Pancreas (tissue), 10 donors: ENCODE data around the gene PKNOX2. TPM values are rescaled to one million over a fixed set of nuclear protein-coding genes. Genes with fewer than 3 reads are reported as not detected.

Source experiments
- ATAC-seq, 4 donors: fragments of 200-7000 bp; cut with Tn5 transposase; one replicate each; pipeline versions ENCODE4 v1.8.0 to v1.9.1; 2020; ENCODE audit warnings: mild to moderate bottlenecking in 4 of 4, moderate library complexity in 4 of 4
- DNase-seq, 6 donors: peaks; one replicate each; pipeline ENCODE4 v3.0.0-alpha.2; 2020
- FAIRE-seq: peaks from 2 replicates; lab custom pipeline; 2012; peaks lifted over from hg19 to GRCh38; lab: Jason Lieb, UNC
- H3K27ac ChIP-seq, 4 donors: fragments of 200-600 bp; sonication (generic); 1 replicate in 3 of 4; 2 replicates in 1 of 4; pipeline versions ENCODE4 v1.5.0 to v1.8.0; 2020
- H3K27me3 ChIP-seq, 4 donors: fragments of 200-600 bp; one replicate each; pipeline ENCODE4 v1.8.0; 2021
- H3K36me3 ChIP-seq, 3 donors: fragments of 200-600 bp; sonication (generic) in 1 of 3; one replicate each; pipeline versions ENCODE4 v1.5.0 to v1.8.0; 2020 to 2021
- H3K4me1 ChIP-seq, 3 donors: fragments of 200-600 bp; one replicate each; pipeline ENCODE4 v1.8.0; 2021
- H3K4me3 ChIP-seq, 4 donors: fragments of 200-600 bp; sonication (generic) in 2 of 4; one replicate each; pipeline versions ENCODE4 v1.5.0 to v1.8.0; 2020 to 2021
- H3K9me3 ChIP-seq, 4 donors: fragments of 200-600 bp; one replicate each; pipeline ENCODE4 v1.8.0; 2021
- WGBS, 2 donors: extraction: QIAGEN DNeasy Blood & Tissue Kit; methylation state at CpG; one replicate each; pipeline ENCODE4 v1.1.7; 2013; 5-methylcytosine and 5-hydroxymethylcytosine counted together
- intact Hi-C, 3 donors: fragments of 100-400 bp; cut with DNase I; formaldehyde crosslinking; loops; one replicate each; pipeline versions ENCODE4 v1.11.1 to v1.14.2; 2022
- polyA plus RNA-seq, 2 donors: library from polyadenylated mRNA; stranded (reverse); fragments of 200-250 nt; gene quantifications; one replicate each; pipeline ENCODE4 v1.2.3, GENCODE V29; 2013
- total RNA-seq, 6 donors: library from RNA; stranded (reverse); fragmentation: NEBNext Ultra II Directional in 4 of 6; extraction: Animal tissue kit (Norgen Biotek cat#: 25700) in 4 of 6; gene quantifications; one replicate each; pipeline versions ENCODE4 v1.2.1 to v1.2.4, GENCODE V29; 2021 to 2023
- TF ChIP-seq, protein P1 (sequence below), 4 donors: fragments of 200-600 bp; sonication (generic) in 3 of 4; IDR thresholded peaks; one replicate each; pipeline versions ENCODE4 v1.5.0 to v1.8.0; 2021; ENCODE audit warnings: antibody characterized with exemption in 4 of 4
- donor health status: healthy with polysubstance abuse.
- donor health status: DM: no; HTN: no; CAD: no; lungs with moderate emphysema.
- donor health status: DM: no; HTN: no; CAD: no.
- donor health status: control.
- donor health status: control.
- donor health status: Bipolar disorder and iron deficiency.
- donor health status: DM: yes; HTN: yes; CAD: no.
- donor health status: DM: no; HTN: no; CAD: no.
- donor health status: DM: no; HTN: no; CAD: no.
- donor health status: DM: yes; HTN: yes; CAD: no.

The PKNOX2 gene
- total and polyA plus RNA-seq, 8 donors = 3.4 to 8.1 (median 5.8) TPM

DNA sequence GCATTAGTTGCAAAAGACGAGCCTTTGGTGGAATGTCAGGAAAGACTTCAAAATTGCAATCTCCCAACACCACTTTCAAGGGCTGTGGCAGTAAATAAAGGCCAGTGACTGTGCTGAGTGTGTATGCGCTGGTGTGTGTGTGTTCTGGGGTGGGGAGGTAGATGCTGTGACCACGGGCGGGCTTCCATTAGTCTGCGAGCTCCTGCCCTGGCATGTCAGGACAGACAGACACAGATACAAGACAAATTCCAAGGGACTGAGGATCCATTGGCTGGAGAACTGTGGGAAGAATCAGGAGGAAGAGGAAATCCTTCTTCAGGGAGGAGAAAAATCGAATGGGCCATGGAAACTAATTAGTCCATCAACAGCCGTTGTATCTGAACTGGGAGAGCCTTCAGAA, 248.0 kb downstream of the PKNOX2 start:
- intact Hi-C loops = no loop called here
- no peak for FAIRE-seq
- Histone ChIP-seq H3K27ac (no peak overlapping the region), H3K4me1 (no peaks in the 10 kb centered on the region), H3K4me3 (no peak overlapping the region), H3K9me3 (no peaks in the 10 kb centered on the region), H3K27me3 (no peaks in the 10 kb centered on the region), H3K36me3 (no peaks in the 10 kb centered on the region)
- no peak for ATAC-seq
- 83 to 84% methylated on average over 7 of the region's 7 CpGs for WGBS, 2 donors
- DNase-seq = peak in 1 of 6 donors; percentile 21
- TF ChIP-seq, protein P1, sequence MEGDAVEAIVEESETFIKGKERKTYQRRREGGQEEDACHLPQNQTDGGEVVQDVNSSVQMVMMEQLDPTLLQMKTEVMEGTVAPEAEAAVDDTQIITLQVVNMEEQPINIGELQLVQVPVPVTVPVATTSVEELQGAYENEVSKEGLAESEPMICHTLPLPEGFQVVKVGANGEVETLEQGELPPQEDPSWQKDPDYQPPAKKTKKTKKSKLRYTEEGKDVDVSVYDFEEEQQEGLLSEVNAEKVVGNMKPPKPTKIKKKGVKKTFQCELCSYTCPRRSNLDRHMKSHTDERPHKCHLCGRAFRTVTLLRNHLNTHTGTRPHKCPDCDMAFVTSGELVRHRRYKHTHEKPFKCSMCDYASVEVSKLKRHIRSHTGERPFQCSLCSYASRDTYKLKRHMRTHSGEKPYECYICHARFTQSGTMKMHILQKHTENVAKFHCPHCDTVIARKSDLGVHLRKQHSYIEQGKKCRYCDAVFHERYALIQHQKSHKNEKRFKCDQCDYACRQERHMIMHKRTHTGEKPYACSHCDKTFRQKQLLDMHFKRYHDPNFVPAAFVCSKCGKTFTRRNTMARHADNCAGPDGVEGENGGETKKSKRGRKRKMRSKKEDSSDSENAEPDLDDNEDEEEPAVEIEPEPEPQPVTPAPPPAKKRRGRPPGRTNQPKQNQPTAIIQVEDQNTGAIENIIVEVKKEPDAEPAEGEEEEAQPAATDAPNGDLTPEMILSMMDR (IDR thresholded peaks at IDR 0.05) = no peak

DNA sequence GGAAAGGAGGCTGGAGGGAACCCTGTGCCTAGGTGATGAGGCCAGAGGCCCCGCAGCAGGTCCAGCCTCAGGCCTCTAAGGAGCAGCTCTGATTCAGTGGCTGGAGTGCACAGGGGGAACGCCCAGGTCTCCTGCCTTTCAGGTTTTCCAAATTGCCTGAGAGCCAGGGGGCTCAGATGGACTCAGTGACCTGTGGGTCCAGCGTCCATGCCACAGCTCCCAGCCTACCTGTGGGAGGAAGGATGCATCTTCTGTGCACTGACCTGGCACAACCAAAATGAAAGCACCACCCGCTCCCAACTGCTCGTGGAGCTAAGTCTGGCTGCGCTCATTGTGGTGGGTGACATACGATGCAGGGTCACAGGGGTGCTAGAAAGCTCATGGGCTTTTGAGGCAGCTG, 248.7 kb downstream of the PKNOX2 start:
- no peak for ATAC-seq
- H3K27ac ChIP-seq = no peak overlapping the region
- H3K36me3 ChIP-seq = no peaks in the 10 kb centered on the region
- H3K9me3 ChIP-seq = no peaks in the 10 kb centered on the region
- TF ChIP-seq, protein P1 (IDR thresholded peaks at IDR 0.05) = no peak
- no peak for FAIRE-seq
- H3K27me3 ChIP-seq = no peaks in the 10 kb centered on the region
- peak in 1 of 6 donors; percentile 21 for DNase-seq
- no peaks in the 10 kb centered on the region for H3K4me1 ChIP-seq
- 69 to 85% methylated on average over 7 of the region's 7 CpGs for WGBS, 2 donors
- intact Hi-C loops = no loop called here
- H3K4me3 ChIP-seq = no peak overlapping the region

DNA sequence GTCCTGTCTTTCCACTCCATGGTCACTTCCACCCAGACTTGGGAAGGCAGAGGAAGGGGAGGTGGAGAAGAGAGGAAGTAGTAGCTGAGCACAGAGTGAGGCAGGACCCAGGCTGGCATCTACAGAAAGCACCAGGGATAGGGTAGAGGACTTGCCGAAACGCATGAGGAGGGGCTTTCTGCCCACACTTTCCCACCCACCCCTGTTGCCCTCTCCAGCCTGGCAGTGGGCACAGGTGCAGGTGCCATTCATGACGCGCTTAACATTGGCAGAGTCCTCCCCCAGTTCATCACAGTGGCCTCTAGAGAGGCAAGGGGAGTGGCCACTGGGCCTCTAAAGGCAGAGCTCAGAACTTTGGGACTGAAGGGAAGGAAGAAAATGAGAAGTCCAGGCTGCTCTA, 249.6 kb downstream of the PKNOX2 start:
- FAIRE-seq = no peak
- Histone ChIP-seq H3K27me3 (no peaks in the 10 kb centered on the region), H3K9me3 (no peaks in the 10 kb centered on the region), H3K4me1 (no peaks in the 10 kb centered on the region), H3K27ac (no peak overlapping the region), H3K4me3 (no peak overlapping the region), H3K36me3 (no peaks in the 10 kb centered on the region)
- DNase-seq = no peak
- intact Hi-C loops = no loop called here
- 90 to 93% methylated on average over 4 of the region's 4 CpGs for WGBS, 2 donors
- TF ChIP-seq, protein P1 (IDR thresholded peaks at IDR 0.05) = no peak
- ATAC-seq = no peak

DNA sequence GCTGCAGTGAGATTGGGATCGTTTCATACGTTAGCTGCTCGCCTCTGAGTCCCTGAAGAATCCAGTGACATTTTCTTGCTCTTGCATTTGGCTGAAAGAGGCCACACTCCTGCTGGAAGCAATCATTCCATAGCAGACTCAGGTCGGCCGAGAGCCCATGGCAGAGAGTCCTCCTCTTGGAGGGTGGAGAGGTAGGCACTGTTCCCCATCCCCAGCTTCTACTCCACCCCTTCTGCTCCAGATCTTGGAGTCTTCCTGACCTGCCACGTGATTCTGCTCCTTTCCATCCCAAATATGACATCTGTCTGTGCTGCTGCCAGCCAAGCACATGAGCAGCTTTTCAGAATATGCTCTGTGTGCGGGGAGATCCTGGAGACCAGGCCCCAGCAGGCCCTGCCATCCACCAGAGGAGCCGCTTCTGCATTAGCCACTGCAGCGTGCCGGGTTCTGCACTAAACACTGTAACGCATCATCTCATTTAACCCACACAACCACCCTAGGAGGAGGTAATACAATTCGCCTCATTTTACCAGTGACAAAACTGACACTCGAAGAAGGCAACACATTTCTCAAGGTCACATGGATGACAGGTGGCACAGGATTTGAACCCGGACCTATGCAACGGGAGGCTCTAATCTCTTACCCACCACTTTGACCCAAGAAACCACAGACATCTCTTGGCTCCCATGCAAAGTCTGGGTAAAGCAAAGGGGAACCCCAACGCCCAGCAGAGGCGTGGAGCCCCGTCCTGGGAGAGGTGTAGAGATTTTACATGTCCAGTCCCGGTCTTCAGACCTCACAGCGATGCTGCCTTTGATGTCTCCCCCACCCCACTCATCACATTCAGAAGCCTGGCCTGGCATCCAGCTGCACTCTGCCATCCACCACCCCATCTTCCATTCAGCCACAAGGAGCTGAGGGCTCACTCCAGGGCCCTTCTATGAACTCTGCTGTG, 252.7 kb downstream of the PKNOX2 start:
- Histone ChIP-seq H3K27me3 (no peaks in the 10 kb centered on the region), H3K9me3 (no peaks in the 10 kb centered on the region), H3K4me1 (no peaks in the 10 kb centered on the region), H3K4me3 (no peak overlapping the region), H3K27ac (no peak overlapping the region), H3K36me3 (no peaks in the 10 kb centered on the region)
- no peak for FAIRE-seq
- TF ChIP-seq, protein P1 (IDR thresholded peaks at IDR 0.05) = no peak
- ATAC-seq = no peak
- DNase-seq = no peak
- intact Hi-C loops = no loop called here
- WGBS, 2 donors = 78 to 81% methylated on average over 20 of the region's 20 CpGs

DNA sequence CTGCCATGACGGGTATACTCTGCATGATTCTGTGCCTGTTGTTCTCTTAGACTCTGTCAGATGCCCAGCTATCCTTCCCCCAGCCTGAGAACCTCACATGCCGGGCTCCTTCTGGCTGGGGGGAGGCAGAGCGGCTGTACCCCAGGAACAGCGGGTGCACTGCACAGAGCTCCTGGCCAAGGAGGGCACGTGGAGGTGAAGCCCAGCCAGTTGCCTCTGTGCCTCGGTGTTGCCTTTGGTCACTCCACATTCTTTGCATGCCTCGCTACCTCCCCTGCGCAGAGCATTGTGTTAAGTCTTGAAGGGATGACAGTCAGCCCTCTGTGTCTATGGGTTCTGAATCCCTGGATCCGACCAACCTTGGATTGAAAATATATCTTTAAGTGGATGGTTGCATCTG, 253.8 kb downstream of the PKNOX2 start:
- H3K27me3 ChIP-seq = no peaks in the 10 kb centered on the region
- H3K27ac ChIP-seq = no peak overlapping the region
- TF ChIP-seq, protein P1 (IDR thresholded peaks at IDR 0.05) = no peak
- H3K36me3 ChIP-seq = no peaks in the 10 kb centered on the region
- WGBS, 2 donors = 79% methylated on average over 9 of the region's 9 CpGs
- DNase-seq = no peak
- H3K9me3 ChIP-seq = no peaks in the 10 kb centered on the region
- no peak for ATAC-seq
- no peak for FAIRE-seq
- H3K4me3 ChIP-seq = no peak overlapping the region
- no peaks in the 10 kb centered on the region for H3K4me1 ChIP-seq
- intact Hi-C loops = no loop called here
